Stomach (tissue), 9 donors: ENCODE measurements around the gene PTPRU. TPM values are rescaled to one million over a fixed set of nuclear protein-coding genes. Genes with fewer than 3 reads are reported as not detected.

Experiments
- DNase-seq, 2 donors: peaks; one replicate each; pipeline versions ENCODE4 v3.0.0 to v3.0.0-alpha.2; 2013 to 2019
- H3K27ac ChIP-seq, 5 donors: fragments of 200-600 bp in 4 of 5; sonication (generic) in 4 of 5; one replicate each; pipeline ENCODE4 v1.5.1; 2013 to 2019; ENCODE audit warnings: mild to moderate bottlenecking in 1 of 5, moderate library complexity in 1 of 5
- H3K27me3 ChIP-seq, 3 donors: fragments of 200-600 bp; sonication (generic); one replicate each; pipeline ENCODE4 v1.5.1; 2017 to 2019; ENCODE audit warnings: mixed run types in 1 of 3
- H3K36me3 ChIP-seq, 4 donors: fragments of 200-600 bp; sonication (generic); 1 replicate in 3 of 4; 2 replicates in 1 of 4; pipeline ENCODE4 v1.5.1; 2016 to 2019
- H3K4me1 ChIP-seq, 4 donors: fragments of 200-600 bp; sonication (generic); one replicate each; pipeline ENCODE4 v1.5.1; 2016 to 2019
- H3K4me3 ChIP-seq, 4 donors: fragments of 200-600 bp; sonication (generic) in 3 of 4; one replicate each; pipeline ENCODE4 v1.5.1; 2016 to 2019; ENCODE audit warnings: mild to moderate bottlenecking in 1 of 4
- H3K9me3 ChIP-seq, 4 donors: fragments of 200-600 bp; sonication (generic); one replicate each; pipeline ENCODE4 v1.5.1; 2016 to 2019
- EP300 ChIP-seq: sonication (generic); formaldehyde crosslinking; IDR thresholded peaks from one replicate; pipeline ENCODE4 v1.6.1; 2017; ENCODE audit warnings: antibody characterized with exemption
- POLR2A ChIP-seq, 4 donors: fragments of 450-650 bp; IDR thresholded peaks; one replicate each; pipeline ENCODE4 v1.6.1; 2016; ENCODE audit warnings: antibody characterized with exemption in 4 of 4, control low read depth in 2 of 4, mild to moderate bottlenecking in 1 of 4, moderate library complexity in 1 of 4
- POLR2AphosphoS5 ChIP-seq, 3 donors: sonication (generic); formaldehyde crosslinking; IDR thresholded peaks; one replicate each; pipeline ENCODE4 v1.6.1; 2016; ENCODE audit warnings: antibody characterized with exemption in 3 of 3
- WGBS, 5 donors: extraction: QIAGEN DNeasy Blood & Tissue Kit in 3 of 5; methylation state at CpG; one replicate each; pipeline versions ENCODE4 v1.1.5 to v1.1.7; 2013 to 2018; 5-methylcytosine and 5-hydroxymethylcytosine counted together
- intact Hi-C: fragments of 100-400 bp; cut with DNase I; formaldehyde crosslinking; loops from one replicate; pipeline ENCODE4 v1.15.1; 2023; ENCODE audit warnings: low total_unique reads
- polyA plus RNA-seq, 3 donors: library from polyadenylated mRNA; stranded (reverse); fragments of 200-250 nt; gene quantifications; one replicate each; pipeline ENCODE4 v1.2.3, GENCODE V29; 2013
- total RNA-seq, 5 donors: library from RNA; depleted of rRNA; stranded (reverse); fragments of >200 nt; gene quantifications; one replicate each; pipeline versions ENCODE4 v1.1.0 to v1.2.3, GENCODE V29; 2014 to 2016
- TF ChIP-seq, protein P1 (sequence below), 7 experiments: fragments of 450-650 bp in 4 of 7; fragments of 200-600 bp in 3 of 7; sonication (generic) in 3 of 7; IDR thresholded peaks; one replicate each; pipeline ENCODE4 v1.5.1; 2016 to 2019; ENCODE audit warnings: antibody characterized with exemption in 7 of 7, control low read depth in 2 of 7, mild to moderate bottlenecking in 1 of 7
- donor health status: healthy with polysubstance abuse.
- donor health status: Bipolar disorder and iron deficiency.
- donor health status: healthy.

PTPRU gene
- total and polyA plus RNA-seq, 8 donors = 0.29 to 17.5 (median 6.2) TPM

GRCh38 chr1:29245261-29245660, 8.9 kb downstream of the PTPRU start:
- Histone ChIP-seq H3K4me1 (peaks cover 0 to 9% (median 3%) of the 10 kb centered on the region in 4 donors), H3K9me3 (no peaks in the 10 kb centered on the region), H3K27me3 (peaks cover 0 to 5% (median 0%) of the 10 kb centered on the region in 3 donors), H3K4me3 (no peak overlapping the region), H3K27ac (no peak overlapping the region), H3K36me3 (no peaks in the 10 kb centered on the region)
- no peak for DNase-seq
- TF ChIP-seq POLR2A (IDR thresholded peaks at IDR 0.05) = no peak
- no peak for TF ChIP-seq POLR2AphosphoS5 (IDR thresholded peaks at IDR 0.05)
- TF ChIP-seq EP300 = no peak
- TF ChIP-seq, protein P1, sequence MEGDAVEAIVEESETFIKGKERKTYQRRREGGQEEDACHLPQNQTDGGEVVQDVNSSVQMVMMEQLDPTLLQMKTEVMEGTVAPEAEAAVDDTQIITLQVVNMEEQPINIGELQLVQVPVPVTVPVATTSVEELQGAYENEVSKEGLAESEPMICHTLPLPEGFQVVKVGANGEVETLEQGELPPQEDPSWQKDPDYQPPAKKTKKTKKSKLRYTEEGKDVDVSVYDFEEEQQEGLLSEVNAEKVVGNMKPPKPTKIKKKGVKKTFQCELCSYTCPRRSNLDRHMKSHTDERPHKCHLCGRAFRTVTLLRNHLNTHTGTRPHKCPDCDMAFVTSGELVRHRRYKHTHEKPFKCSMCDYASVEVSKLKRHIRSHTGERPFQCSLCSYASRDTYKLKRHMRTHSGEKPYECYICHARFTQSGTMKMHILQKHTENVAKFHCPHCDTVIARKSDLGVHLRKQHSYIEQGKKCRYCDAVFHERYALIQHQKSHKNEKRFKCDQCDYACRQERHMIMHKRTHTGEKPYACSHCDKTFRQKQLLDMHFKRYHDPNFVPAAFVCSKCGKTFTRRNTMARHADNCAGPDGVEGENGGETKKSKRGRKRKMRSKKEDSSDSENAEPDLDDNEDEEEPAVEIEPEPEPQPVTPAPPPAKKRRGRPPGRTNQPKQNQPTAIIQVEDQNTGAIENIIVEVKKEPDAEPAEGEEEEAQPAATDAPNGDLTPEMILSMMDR (IDR thresholded peaks at IDR 0.05) = no peak
- intact Hi-C loops = loop anchor here (10.0 kb wide), 1 partner anchor 210 kb away; no protein-coding TSS in a partner anchor
- WGBS, 5 donors = 75 to 83% (median 80%) methylated on average over 6 of the region's 6 CpGs

- TF ChIP-seq POLR2A (IDR thresholded peaks at IDR 0.05) = no peak
- TF ChIP-seq, protein P1 (IDR thresholded peaks at IDR 0.05) = peak in 4 of 7 experiments; percentile 15 to 25 (median 19)
- H3K4me1 ChIP-seq = peaks cover 0 to 9% (median 3%) of the 10 kb centered on the region in 4 donors
- H3K27ac ChIP-seq = no peak overlapping the region
- intact Hi-C loops = loop anchor here (10.0 kb wide), 1 partner anchor 209 kb away; no protein-coding TSS in a partner anchor
- no peaks in the 10 kb centered on the region for H3K9me3 ChIP-seq
- H3K36me3 ChIP-seq = no peaks in the 10 kb centered on the region
- no peaks in the 10 kb centered on the region for H3K27me3 ChIP-seq
- H3K4me3 ChIP-seq = no peak overlapping the region
- 45 to 62% (median 57%) methylated on average over 3 to 5 of the region's 5 CpGs for WGBS, 5 donors
- DNase-seq = peak in 1 of 2 donors; percentile 67
These were observed 9.6 kb downstream of the PTPRU start for GRCh38 chr1:29245876-29246275.

GRCh38 chr1:29247044-29247443, 10.7 kb downstream of the PTPRU start:
- no peaks in the 10 kb centered on the region for H3K36me3 ChIP-seq

DNA sequence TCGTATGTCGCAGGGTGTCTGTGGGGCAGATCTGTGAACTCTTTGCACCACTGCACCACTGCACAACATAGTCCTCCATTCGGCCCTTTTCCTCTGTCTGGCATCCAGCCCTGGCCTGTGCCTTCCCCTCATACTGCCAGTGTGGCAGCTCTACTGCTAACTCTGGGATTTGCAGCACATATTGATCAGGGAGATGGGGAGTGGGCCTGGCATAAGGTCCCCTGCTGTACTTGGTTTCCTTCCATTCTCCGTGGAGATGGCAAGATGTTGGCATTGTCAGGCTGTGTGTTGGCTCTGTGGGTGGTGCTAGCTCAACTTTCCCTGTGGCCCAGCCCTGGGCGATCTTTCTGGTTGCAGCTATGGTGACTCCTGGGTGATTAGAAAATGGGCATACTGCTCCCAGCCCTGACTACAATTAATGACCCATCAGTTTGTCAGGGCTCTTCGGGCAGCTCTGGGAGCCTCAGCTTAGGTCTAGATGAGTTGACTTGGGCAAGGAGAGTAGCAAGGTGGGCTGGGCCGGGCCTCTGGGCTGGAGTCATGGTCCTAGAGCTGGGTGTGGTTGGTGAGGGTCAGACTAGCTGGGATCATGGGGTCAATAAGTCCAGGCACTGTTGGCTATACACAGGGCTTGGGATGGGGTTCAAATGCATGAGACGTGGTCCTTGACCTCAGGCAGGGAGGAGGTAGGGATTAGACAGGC, 11.4 kb downstream of the PTPRU start:
- TF ChIP-seq, protein P1 (IDR thresholded peaks at IDR 0.05) = no peak
- TF ChIP-seq POLR2AphosphoS5 (IDR thresholded peaks at IDR 0.05) = no peak
- no peak for TF ChIP-seq POLR2A (IDR thresholded peaks at IDR 0.05)
- TF ChIP-seq EP300 = no peak
- 83 to 93% (median 87%) methylated on average over 8 of the region's 8 CpGs for WGBS, 5 donors
- intact Hi-C loops = loop anchor here (10.0 kb wide), 1 partner anchor 207 kb away; no protein-coding TSS in a partner anchor

More at GRCh38 chr1:29247044-29247443, 10.7 kb downstream of the PTPRU start:
- Histone ChIP-seq H3K4me3 (no peak overlapping the region), H3K27ac (no peak overlapping the region), H3K4me1 (peaks cover 0 to 9% (median 3%) of the 10 kb centered on the region in 4 donors), H3K9me3 (no peaks in the 10 kb centered on the region), H3K27me3 (no peaks in the 10 kb centered on the region)
- intact Hi-C loops = loop anchor here (10.0 kb wide), 1 partner anchor 208 kb away; no protein-coding TSS in a partner anchor
- no peak for DNase-seq
- 50 to 78% (median 61%) methylated on average over 1 to 3 of the region's 3 CpGs for WGBS, 5 donors
- TF ChIP-seq POLR2AphosphoS5 (IDR thresholded peaks at IDR 0.05) (no peak), POLR2A (IDR thresholded peaks at IDR 0.05) (no peak), EP300 (no peak)
- TF ChIP-seq, protein P1 (IDR thresholded peaks at IDR 0.05) = no peak

More for the DNA sequence above, 11.4 kb downstream of the PTPRU start:
- DNase-seq = no peak
- no peaks in the 10 kb centered on the region for H3K36me3 ChIP-seq
- peaks cover 0 to 9% (median 3%) of the 10 kb centered on the region in 4 donors for H3K4me1 ChIP-seq
- no peaks in the 10 kb centered on the region for H3K27me3 ChIP-seq
- no peaks in the 10 kb centered on the region for H3K9me3 ChIP-seq
- H3K27ac ChIP-seq = no peak overlapping the region
- no peak overlapping the region for H3K4me3 ChIP-seq
